A549 treated with Hydrocortisone at 1 μM for 4 hours (cell line): ENCODE data around the gene ZNF485. TPM values are rescaled to one million over a fixed set of nuclear protein-coding genes. Genes with fewer than 3 reads are reported as not detected.

Experiments
- total RNA-seq: library from RNA; stranded (reverse); fragments of 200-300 nt; extraction: Qiagen RNA extraction; gene quantifications from 5 replicates; pipeline ENCODE4 v1.2.3, GENCODE V29; 2022

Gene ZNF485
- 1.6 to 2.6 TPM (median 1.8 TPM) in 5 replicates for total RNA-seq

GRCh38 chr10:43606323-43607198, at the start of gene ZNF485:
TSS of gene ZNF485 (plus strand) at chr10:43606438. CDS start at chr10:43607051, 613 bp downstream.

GRCh38 chr10:43574001-43574892, 32.0 kb upstream of the ZNF485 start, which contains the start of gene ZNF239:
TSS of gene ZNF239 (minus strand) at chr10:43574616. CDS start at chr10:43558079, 16,537 bp downstream.

GRCh38 chr10:43648398-43649184, 42.4 kb downstream of the ZNF485 start, which contains the start of gene ZNF32:
TSS of gene ZNF32 (minus strand) at chr10:43648881. CDS start at chr10:43646133, 2,748 bp downstream.

Other genes starting within 250 kb of the ZNF485 start
- not detected in 5 replicates for gene FXYD4, start 234.8 kb upstream of the ZNF485 start, total RNA-seq
- 331 to 373 TPM (median 346 TPM) in 5 replicates for gene HNRNPF, start 197.3 kb upstream of the ZNF485 start, total RNA-seq
- 4.5 to 7.2 TPM (median 6.3 TPM) in 5 replicates for gene ZNF487, start 169.3 kb upstream of the ZNF485 start, total RNA-seq
- 1.7 to 2.7 TPM (median 2.4 TPM) in 5 replicates for gene ZNF239, start 31.8 kb upstream of the ZNF485 start, total RNA-seq
- 14.0 to 16.8 TPM (median 16.2 TPM) in 5 replicates for gene ZNF32, start 42.4 kb downstream of the ZNF485 start, total RNA-seq